Epithelial cell of esophagus (primary cell): Measurements from ENCODE around the gene GHRL.
"Not testable (repeated sequence)": the region's sequence is repeated elsewhere in the genome, so short reads cannot be mapped to it uniquely, and the experiment has no call there.

Source experiments
- DNase-seq: peaks from one replicate; pipeline ENCODE4 v3.0.0; 2010; ENCODE audit warnings: low read depth
- H3K4me3 ChIP-seq: 2 replicates; pipeline ENCODE4 v1.5.1; 2011; ENCODE audit warnings: mild to moderate bottlenecking, low read length, control low read depth
- CTCF ChIP-seq: IDR thresholded peaks from 2 replicates; pipeline ENCODE4 v1.5.1; 2011; ENCODE audit warnings: low read depth, mild to moderate bottlenecking, low read length, control low read depth, inconsistent platforms; ENCODE audit not compliant: insufficient read depth; ENCODE audit errors: missing control alignments

GHRL gene

GRCh38 chr3:10303105-10303504 is 10.4 kb upstream of the GHRL start:
- H3K4me3 ChIP-seq, result no peak overlapping the region
- DNase-seq, result no peak
- no peak for TF ChIP-seq CTCF

- no peak for TF ChIP-seq CTCF
- H3K4me3 ChIP-seq, result no peak overlapping the region
- DNase-seq, result no peak
Measured at GRCh38 chr3:10300087-10300486, 7.3 kb upstream of the GHRL start.

- no peak for DNase-seq
- TF ChIP-seq CTCF, result no peak
- no peak overlapping the region for H3K4me3 ChIP-seq
Measured at GRCh38 chr3:10299679-10300078, 6.9 kb upstream of the GHRL start.

GRCh38 chr3:10299175-10299574 is 6.4 kb upstream of the GHRL start:
- TF ChIP-seq CTCF, result no peak
- no peak overlapping the region for H3K4me3 ChIP-seq
- no peak for DNase-seq

- not testable (repeated sequence) for DNase-seq, H3K4me3 ChIP-seq
Measured at GRCh38 chr3:10298064-10298463, 5.3 kb upstream of the GHRL start.

- DNase-seq, result no peak
- H3K4me3 ChIP-seq, result no peak overlapping the region
- TF ChIP-seq CTCF, result no peak
Measured at GRCh38 chr3:10294030-10294586, 1.4 kb upstream of the GHRL start.

GRCh38 chr3:10291641-10292040 is 1.1 kb downstream of the GHRL start:
- no peak overlapping the region for H3K4me3 ChIP-seq
- no peak for DNase-seq
- no peak for TF ChIP-seq CTCF
